Measurements from ENCODE around the gene WAC. TPM values are rescaled to one million over a fixed set of nuclear protein-coding genes. Genes with fewer than 3 reads are reported as not detected.

WAC gene
- total and polyA plus RNA-seq, 9 of the 15 experiments (the other 6 are each of a cell fraction or from before 2014, with no cell fraction given) = 24.8 to 123 (median 78.2) TPM

DNA sequence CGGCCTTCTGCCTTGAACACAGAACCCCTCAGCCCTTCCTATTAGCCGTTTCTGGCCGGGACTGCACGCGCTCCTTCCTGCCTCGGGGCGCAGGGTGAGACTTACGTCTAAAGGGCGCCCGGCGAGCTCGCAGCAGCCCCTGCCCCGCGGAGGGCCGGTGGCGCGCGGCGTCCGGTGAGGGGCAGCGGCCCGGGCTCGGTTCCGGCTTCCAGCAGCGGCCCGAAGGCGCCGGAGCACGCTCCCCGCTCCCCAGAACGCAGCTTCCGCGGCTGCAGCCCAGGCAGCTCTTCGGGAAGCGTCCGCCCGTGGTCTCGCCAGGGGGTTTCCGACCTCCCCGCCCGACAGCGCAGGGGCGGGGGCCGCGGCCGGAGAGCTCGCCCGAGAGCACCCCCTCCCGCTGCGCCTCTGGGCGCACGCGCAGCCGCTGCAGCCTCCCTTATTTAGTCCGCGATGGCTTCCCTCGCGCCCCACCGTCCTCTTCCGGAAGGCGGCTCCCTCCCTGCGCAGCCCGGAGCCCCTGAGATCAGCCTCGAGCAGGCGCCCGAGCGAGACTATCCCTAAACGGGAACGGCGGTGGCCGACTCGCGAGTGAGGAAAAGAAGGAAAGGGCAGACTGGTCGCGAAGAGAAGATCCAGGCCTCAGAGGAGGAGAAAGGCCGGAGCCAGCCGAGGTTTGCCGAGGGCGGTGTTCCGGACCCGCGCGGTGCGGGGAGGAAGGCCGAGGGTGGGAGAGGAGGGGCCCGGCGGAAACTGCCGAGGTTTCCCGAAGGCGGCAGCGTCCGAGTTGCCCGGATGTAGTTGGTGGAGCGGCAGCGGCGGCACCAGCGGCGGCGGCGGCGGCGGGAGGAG is at the start of gene WAC (continued):
- TF ChIP-seq RB1 (IDR thresholded peaks at IDR 0.05; ENCODE audit: low read depth) (peak; percentile 39; the same call in 1 of the 2 replicates), CBFB (CRISPR knock-in tag; IDR thresholded peaks at IDR 0.05) (no peak), HMGN3 (IDR thresholded peaks at IDR 0.05; ENCODE audit: borderline replicate concordance, extremely low read depth, insufficient read length, low read depth, low read length) (no peak), U2AF1 (optimal IDR thresholded peaks at IDR 0.05; ENCODE audit: low read depth, low read length) (peak; percentile 17), ZNF583 (CRISPR knock-in tag; IDR thresholded peaks at IDR 0.05) (no peak; the same call in 1 of the 2 replicates), TGIF2 (CRISPR knock-in tag; IDR thresholded peaks at IDR 0.05) (no peak), NCOA2 (IDR thresholded peaks at IDR 0.05; ENCODE audit: partially characterized antibody in 2 of 2) (no peak), ZNF24 (IDR thresholded peaks at IDR 0.05) (peak; percentile 37; the same call in 1 of the 2 replicates), ZNF282 (CRISPR knock-in tag; IDR thresholded peaks at IDR 0.05) (0 out of 2 replicates have a peak, but pooled peaks have one; percentile 88), PML (IDR thresholded peaks at IDR 0.05; ENCODE audit: low read length) (peak; percentile 80), HCFC1 (IDR thresholded peaks at IDR 0.05; ENCODE audit: low read depth, low read length) (0 out of 2 replicates have a peak, but pooled peaks have one; percentile 39)
- TF ChIP-seq, protein P1, sequence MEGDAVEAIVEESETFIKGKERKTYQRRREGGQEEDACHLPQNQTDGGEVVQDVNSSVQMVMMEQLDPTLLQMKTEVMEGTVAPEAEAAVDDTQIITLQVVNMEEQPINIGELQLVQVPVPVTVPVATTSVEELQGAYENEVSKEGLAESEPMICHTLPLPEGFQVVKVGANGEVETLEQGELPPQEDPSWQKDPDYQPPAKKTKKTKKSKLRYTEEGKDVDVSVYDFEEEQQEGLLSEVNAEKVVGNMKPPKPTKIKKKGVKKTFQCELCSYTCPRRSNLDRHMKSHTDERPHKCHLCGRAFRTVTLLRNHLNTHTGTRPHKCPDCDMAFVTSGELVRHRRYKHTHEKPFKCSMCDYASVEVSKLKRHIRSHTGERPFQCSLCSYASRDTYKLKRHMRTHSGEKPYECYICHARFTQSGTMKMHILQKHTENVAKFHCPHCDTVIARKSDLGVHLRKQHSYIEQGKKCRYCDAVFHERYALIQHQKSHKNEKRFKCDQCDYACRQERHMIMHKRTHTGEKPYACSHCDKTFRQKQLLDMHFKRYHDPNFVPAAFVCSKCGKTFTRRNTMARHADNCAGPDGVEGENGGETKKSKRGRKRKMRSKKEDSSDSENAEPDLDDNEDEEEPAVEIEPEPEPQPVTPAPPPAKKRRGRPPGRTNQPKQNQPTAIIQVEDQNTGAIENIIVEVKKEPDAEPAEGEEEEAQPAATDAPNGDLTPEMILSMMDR (IDR thresholded peaks at IDR 0.05 in 2 of 3, conservative IDR thresholded peaks at IDR 0.05 in 1 of 3; ENCODE audit: insufficient read depth in 2 of 3, low read depth in 1 of 3, low read length in 3 of 3) = peak in 1 of 3 experiments; percentile 13; a peak in 1 of 6 replicates
- TF ChIP-seq, protein P2, sequence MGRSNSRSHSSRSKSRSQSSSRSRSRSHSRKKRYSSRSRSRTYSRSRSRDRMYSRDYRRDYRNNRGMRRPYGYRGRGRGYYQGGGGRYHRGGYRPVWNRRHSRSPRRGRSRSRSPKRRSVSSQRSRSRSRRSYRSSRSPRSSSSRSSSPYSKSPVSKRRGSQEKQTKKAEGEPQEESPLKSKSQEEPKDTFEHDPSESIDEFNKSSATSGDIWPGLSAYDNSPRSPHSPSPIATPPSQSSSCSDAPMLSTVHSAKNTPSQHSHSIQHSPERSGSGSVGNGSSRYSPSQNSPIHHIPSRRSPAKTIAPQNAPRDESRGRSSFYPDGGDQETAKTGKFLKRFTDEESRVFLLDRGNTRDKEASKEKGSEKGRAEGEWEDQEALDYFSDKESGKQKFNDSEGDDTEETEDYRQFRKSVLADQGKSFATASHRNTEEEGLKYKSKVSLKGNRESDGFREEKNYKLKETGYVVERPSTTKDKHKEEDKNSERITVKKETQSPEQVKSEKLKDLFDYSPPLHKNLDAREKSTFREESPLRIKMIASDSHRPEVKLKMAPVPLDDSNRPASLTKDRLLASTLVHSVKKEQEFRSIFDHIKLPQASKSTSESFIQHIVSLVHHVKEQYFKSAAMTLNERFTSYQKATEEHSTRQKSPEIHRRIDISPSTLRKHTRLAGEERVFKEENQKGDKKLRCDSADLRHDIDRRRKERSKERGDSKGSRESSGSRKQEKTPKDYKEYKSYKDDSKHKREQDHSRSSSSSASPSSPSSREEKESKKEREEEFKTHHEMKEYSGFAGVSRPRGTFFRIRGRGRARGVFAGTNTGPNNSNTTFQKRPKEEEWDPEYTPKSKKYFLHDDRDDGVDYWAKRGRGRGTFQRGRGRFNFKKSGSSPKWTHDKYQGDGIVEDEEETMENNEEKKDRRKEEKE (IDR thresholded peaks at IDR 0.05; ENCODE audit: borderline replicate concordance in 1 of 2, control insufficient read depth in 1 of 2, low read depth in 2 of 2, low read length in 1 of 2) = no peak
- TF ChIP-seq, protein P3, sequence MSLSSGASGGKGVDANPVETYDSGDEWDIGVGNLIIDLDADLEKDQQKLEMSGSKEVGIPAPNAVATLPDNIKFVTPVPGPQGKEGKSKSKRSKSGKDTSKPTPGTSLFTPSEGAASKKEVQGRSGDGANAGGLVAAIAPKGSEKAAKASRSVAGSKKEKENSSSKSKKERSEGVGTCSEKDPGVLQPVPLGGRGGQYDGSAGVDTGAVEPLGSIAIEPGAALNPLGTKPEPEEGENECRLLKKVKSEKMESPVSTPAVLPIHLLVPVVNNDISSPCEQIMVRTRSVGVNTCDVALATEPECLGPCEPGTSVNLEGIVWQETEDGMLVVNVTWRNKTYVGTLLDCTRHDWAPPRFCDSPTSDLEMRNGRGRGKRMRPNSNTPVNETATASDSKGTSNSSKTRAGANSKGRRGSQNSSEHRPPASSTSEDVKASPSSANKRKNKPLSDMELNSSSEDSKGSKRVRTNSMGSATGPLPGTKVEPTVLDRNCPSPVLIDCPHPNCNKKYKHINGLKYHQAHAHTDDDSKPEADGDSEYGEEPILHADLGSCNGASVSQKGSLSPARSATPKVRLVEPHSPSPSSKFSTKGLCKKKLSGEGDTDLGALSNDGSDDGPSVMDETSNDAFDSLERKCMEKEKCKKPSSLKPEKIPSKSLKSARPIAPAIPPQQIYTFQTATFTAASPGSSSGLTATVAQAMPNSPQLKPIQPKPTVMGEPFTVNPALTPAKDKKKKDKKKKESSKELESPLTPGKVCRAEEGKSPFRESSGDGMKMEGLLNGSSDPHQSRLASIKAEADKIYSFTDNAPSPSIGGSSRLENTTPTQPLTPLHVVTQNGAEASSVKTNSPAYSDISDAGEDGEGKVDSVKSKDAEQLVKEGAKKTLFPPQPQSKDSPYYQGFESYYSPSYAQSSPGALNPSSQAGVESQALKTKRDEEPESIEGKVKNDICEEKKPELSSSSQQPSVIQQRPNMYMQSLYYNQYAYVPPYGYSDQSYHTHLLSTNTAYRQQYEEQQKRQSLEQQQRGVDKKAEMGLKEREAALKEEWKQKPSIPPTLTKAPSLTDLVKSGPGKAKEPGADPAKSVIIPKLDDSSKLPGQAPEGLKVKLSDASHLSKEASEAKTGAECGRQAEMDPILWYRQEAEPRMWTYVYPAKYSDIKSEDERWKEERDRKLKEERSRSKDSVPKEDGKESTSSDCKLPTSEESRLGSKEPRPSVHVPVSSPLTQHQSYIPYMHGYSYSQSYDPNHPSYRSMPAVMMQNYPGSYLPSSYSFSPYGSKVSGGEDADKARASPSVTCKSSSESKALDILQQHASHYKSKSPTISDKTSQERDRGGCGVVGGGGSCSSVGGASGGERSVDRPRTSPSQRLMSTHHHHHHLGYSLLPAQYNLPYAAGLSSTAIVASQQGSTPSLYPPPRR (CRISPR knock-in tag; IDR thresholded peaks at IDR 0.05; ENCODE audit: borderline replicate concordance) = no peak
- TF ChIP-seq, protein P4, sequence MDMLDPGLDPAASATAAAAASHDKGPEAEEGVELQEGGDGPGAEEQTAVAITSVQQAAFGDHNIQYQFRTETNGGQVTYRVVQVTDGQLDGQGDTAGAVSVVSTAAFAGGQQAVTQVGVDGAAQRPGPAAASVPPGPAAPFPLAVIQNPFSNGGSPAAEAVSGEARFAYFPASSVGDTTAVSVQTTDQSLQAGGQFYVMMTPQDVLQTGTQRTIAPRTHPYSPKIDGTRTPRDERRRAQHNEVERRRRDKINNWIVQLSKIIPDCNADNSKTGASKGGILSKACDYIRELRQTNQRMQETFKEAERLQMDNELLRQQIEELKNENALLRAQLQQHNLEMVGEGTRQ (CRISPR knock-in tag; IDR thresholded peaks at IDR 0.05) = no peak

Measured in K562 (cell line).